IMR-90 (cell line): ENCODE data around the gene HSP90AB1. TPM values are rescaled to one million over a fixed set of nuclear protein-coding genes. Genes with fewer than 3 reads are reported as not detected.

Source experiments
- ATAC-seq: fragments of 200-7000 bp; cut with Tn5 transposase; 2 replicates; pipeline ENCODE4 v1.9.1; 2020; ENCODE audit warnings: low read depth, mild to moderate bottlenecking, moderate library complexity
- BruUV-seq: library from RNA; stranded (reverse); fragments of 400-500 nt; replicated peaks from 2 replicates; lab custom pipeline; 2021; lab: Mats Ljungman, UMichigan
- CTCF ChIA-PET: fragments of 300-600 bp; formaldehyde crosslinking; extraction: SDS; loops from one replicate; lab custom pipeline; 2021; ENCODE audit warnings: antibody characterized with exemption; lab: Yijun Ruan, JAX
- POLR2A ChIA-PET: fragments of 300-600 bp; sonication (Branson Sonifier 250); formaldehyde crosslinking; loops from one replicate; lab custom pipeline; 2022; ENCODE audit warnings: antibody characterized with exemption; ENCODE audit not compliant: unreplicated experiment; lab: Charles Lee
- DNase-seq: peaks from one replicate; pipeline ENCODE4 v3.0.0; 2013
- H2AFZ ChIP-seq: replicated peaks from 2 replicates; pipeline ENCODE3; 2013; ENCODE audit warnings: low read length, mild to moderate bottlenecking; ENCODE audit not compliant: poor library complexity
- H2AK5ac ChIP-seq: 2 replicates; pipeline ENCODE4 v1.6.1; 2013; ENCODE audit warnings: low read depth, low read length, inconsistent platforms
- H2AK9ac ChIP-seq: replicated peaks from 2 replicates; pipeline ENCODE3; 2013; ENCODE audit warnings: mild to moderate bottlenecking, low read depth, low read length, moderate library complexity; ENCODE audit not compliant: poor library complexity
- H2BK120ac ChIP-seq: 2 replicates; pipeline ENCODE4 v1.6.1; 2013; ENCODE audit warnings: low read depth, low read length, inconsistent platforms
- H2BK15ac ChIP-seq: 3 replicates; pipeline ENCODE4 v1.6.1; 2013; ENCODE audit warnings: low read depth, low read length, inconsistent platforms
- H2BK20ac ChIP-seq: 2 replicates; pipeline ENCODE4 v1.6.1; 2013; ENCODE audit warnings: low read depth, mild to moderate bottlenecking, inconsistent platforms, low read length, moderate library complexity
- H2BK5ac ChIP-seq: 2 replicates; pipeline ENCODE4 v1.6.1; 2013; ENCODE audit warnings: mild to moderate bottlenecking, low read depth, low read length, inconsistent platforms; ENCODE audit not compliant: poor library complexity, severe bottlenecking
- H3K14ac ChIP-seq: replicated peaks from 2 replicates; pipeline ENCODE4 v1.6.1; 2013; ENCODE audit warnings: low read depth, low read length, inconsistent platforms
- H3K18ac ChIP-seq: 2 replicates; pipeline ENCODE4 v1.6.1; 2013; ENCODE audit warnings: low read depth, low read length, control low read depth
- H3K23ac ChIP-seq: 2 replicates; pipeline ENCODE4 v1.6.1; 2013; ENCODE audit warnings: low read depth, low read length, inconsistent platforms
- H3K27ac ChIP-seq: 2 replicates; pipeline ENCODE4 v1.5.1; 2013; ENCODE audit warnings: mild to moderate bottlenecking, control low read depth, low read length; ENCODE audit not compliant: insufficient read depth
- H3K27me3 ChIP-seq: 2 replicates; pipeline ENCODE4 v1.6.1; 2013; ENCODE audit warnings: low read length; ENCODE audit not compliant: control insufficient read depth, insufficient read depth
- H3K36me3 ChIP-seq: 2 replicates; pipeline ENCODE4 v1.6.1; 2013; ENCODE audit warnings: low read length, mixed read lengths; ENCODE audit not compliant: control insufficient read depth, insufficient read depth
- H3K4ac ChIP-seq: 2 replicates; pipeline ENCODE4 v1.6.1; 2013; ENCODE audit warnings: low read depth, low read length, inconsistent platforms
- H3K4me1 ChIP-seq: 2 replicates; pipeline ENCODE4 v1.6.1; 2013; ENCODE audit warnings: low read length, mixed read lengths; ENCODE audit not compliant: control insufficient read depth, insufficient read depth
- H3K4me2 ChIP-seq: 2 replicates; pipeline ENCODE4 v1.6.1; 2013; ENCODE audit warnings: low read depth, mild to moderate bottlenecking, control low read depth, low read length, moderate library complexity
- H3K4me3 ChIP-seq: 2 replicates; pipeline ENCODE4 v1.5.1; 2013; ENCODE audit warnings: low read depth, mild to moderate bottlenecking, control low read depth, low read length, moderate library complexity; ENCODE audit not compliant: insufficient read depth
- H3K56ac ChIP-seq: 2 replicates; pipeline ENCODE4 v1.6.1; 2013; ENCODE audit warnings: low read length, inconsistent platforms; ENCODE audit not compliant: insufficient read depth; ENCODE audit errors: extremely low read depth
- H3K79me1 ChIP-seq, 2 experiments: 2 replicates each; pipeline ENCODE4 v1.6.1; 2013; ENCODE audit warnings: low read length in 2 of 2, inconsistent platforms in 1 of 2, low read depth in 1 of 2
- H3K9ac ChIP-seq: 2 replicates; pipeline ENCODE4 v1.6.1; 2013; ENCODE audit warnings: low read depth, low read length, control low read depth
- H3K9me1 ChIP-seq: 2 replicates; pipeline ENCODE4 v1.6.1; 2013; ENCODE audit warnings: low read length, inconsistent platforms; ENCODE audit not compliant: insufficient read depth
- H3K9me3 ChIP-seq: 2 replicates; pipeline ENCODE4 v1.6.1; 2013; ENCODE audit warnings: low read length; ENCODE audit not compliant: control insufficient read depth, insufficient read depth
- H4K20me1 ChIP-seq: 2 replicates; pipeline ENCODE4 v1.6.1; 2013; ENCODE audit warnings: low read length, inconsistent platforms; ENCODE audit not compliant: insufficient read depth
- H4K5ac ChIP-seq: 2 replicates; pipeline ENCODE4 v1.6.1; 2013; ENCODE audit warnings: mild to moderate bottlenecking, low read depth, low read length, control low read depth
- H4K8ac ChIP-seq, 2 experiments: 2 replicates each; pipeline ENCODE4 v1.6.1; 2013; ENCODE audit warnings: low read depth in 2 of 2, low read length in 2 of 2, control low read depth in 1 of 2, inconsistent platforms in 1 of 2
- H4K91ac ChIP-seq: 2 replicates; pipeline ENCODE4 v1.6.1; 2013; ENCODE audit warnings: low read depth, low read length, inconsistent platforms; ENCODE audit not compliant: insufficient read depth
- BHLHE40 ChIP-seq: fragments of 150-350 bp; IDR thresholded peaks from 2 replicates; pipeline ENCODE4 v1.6.1; 2016; ENCODE audit warnings: mild to moderate bottlenecking, low read depth, low read length
- CEBPB ChIP-seq: IDR thresholded peaks from 2 replicates; pipeline ENCODE4 v1.6.1; 2012; ENCODE audit warnings: low read depth, low read length, improper control_type of control experiment
- CHD1 ChIP-seq: IDR thresholded peaks from 2 replicates; pipeline ENCODE4 v1.6.1; 2012; ENCODE audit warnings: low read depth, low read length, improper control_type of control experiment
- FOS ChIP-seq: fragments of 150-350 bp; IDR thresholded peaks from 2 replicates; pipeline ENCODE4 v1.6.1; 2016; ENCODE audit warnings: low read depth, low read length
- MAFK ChIP-seq: IDR thresholded peaks from 2 replicates; pipeline ENCODE4 v1.6.1; 2012; ENCODE audit warnings: low read depth, low read length, improper control_type of control experiment
- MAZ ChIP-seq: IDR thresholded peaks from 2 replicates; pipeline ENCODE4 v1.6.1; 2012; ENCODE audit warnings: low read depth, mild to moderate bottlenecking, low read length, improper control_type of control experiment, moderate library complexity, borderline replicate concordance
- MXI1 ChIP-seq: IDR thresholded peaks from 2 replicates; pipeline ENCODE4 v1.6.1; 2012; ENCODE audit warnings: low read depth, mild to moderate bottlenecking, low read length, moderate library complexity, borderline replicate concordance
- NFE2L2 ChIP-seq: fragments of 150-350 bp; IDR thresholded peaks from 2 replicates; pipeline ENCODE4 v1.6.1; 2016; ENCODE audit warnings: low read depth, mild to moderate bottlenecking, low read length
- RAD21 ChIP-seq: IDR thresholded peaks from 2 replicates; pipeline ENCODE4 v1.6.1; 2012; ENCODE audit warnings: low read length, improper control_type of control experiment
- RCOR1 ChIP-seq: IDR thresholded peaks from 2 replicates; pipeline ENCODE4 v1.6.1; 2012; ENCODE audit warnings: mild to moderate bottlenecking, low read length, improper control_type of control experiment; ENCODE audit not compliant: insufficient replicate concordance
- RFX5 ChIP-seq: IDR thresholded peaks from 2 replicates; pipeline ENCODE4 v1.8.0; 2012; ENCODE audit warnings: low read depth, mild to moderate bottlenecking, low read length, moderate library complexity
- SMC3 ChIP-seq: fragments of 150-350 bp; IDR thresholded peaks from 2 replicates; pipeline ENCODE4 v1.6.1; 2016; ENCODE audit warnings: low read depth, mild to moderate bottlenecking, antibody characterized with exemption, low read length, moderate library complexity
- WGBS, 2 experiments: methylation state at CpG; one replicate each; pipeline versions ENCODE4 v1.1.5 to v1.1.7; 2013; ENCODE audit warnings: missing lambda C conversion rate in 2 of 2; ENCODE audit not compliant: insufficient read length in 1 of 2; ENCODE audit errors: extremely low coverage in 2 of 2; 5-methylcytosine and 5-hydroxymethylcytosine counted together
- dilution Hi-C: fragments of 300-500 bp; cut with HindIII; formaldehyde crosslinking; loops from one replicate; pipeline ENCODE4 v1.14.3; 2018; ENCODE audit warnings: low sequenced_read_pairs; ENCODE audit not compliant: unreplicated experiment
- in situ Hi-C: fragments of 300-500 bp; cut with MboI; formaldehyde crosslinking; loops from 3 replicates; pipeline ENCODE4 v1.14.3; 2019; ENCODE audit warnings: low sequenced_read_pairs, inconsistent platforms, mixed read lengths
- intact Hi-C: fragments of 100-400 bp; cut with micrococcal nuclease; formaldehyde crosslinking; loops from 2 replicates; pipeline ENCODE4 v1.10.0; 2022
- polyA plus RNA-seq, 3 experiments: library from polyadenylated mRNA; depleted of rRNA; stranded (reverse); fragments of >200 nt; gene quantifications; 2 replicates each; pipeline ENCODE4 v1.2.3, GENCODE V29; 2012; ENCODE audit warnings: low replicate concordance in 1 of 3
- total RNA-seq: library from RNA; depleted of rRNA; stranded (reverse); fragments of >200 nt; gene quantifications from 2 replicates; pipeline ENCODE4 v1.2.3, GENCODE V29; 2012
- TF ChIP-seq, protein P1 (sequence below): fragments of 150-350 bp; IDR thresholded peaks from 2 replicates; pipeline ENCODE4 v1.6.1; 2017; ENCODE audit warnings: mild to moderate bottlenecking, antibody characterized with exemption, low read length, low read depth
- TF ChIP-seq, protein P2 (sequence below): fragments of 150-350 bp; IDR thresholded peaks from 2 replicates; pipeline ENCODE4 v1.6.1; 2016; ENCODE audit warnings: low read depth, mild to moderate bottlenecking, low read length, moderate library complexity, borderline replicate concordance
- TF ChIP-seq, protein P3 (sequence below): conservative IDR thresholded peaks from 2 replicates; pipeline ENCODE4 v1.5.1; 2012; ENCODE audit warnings: mild to moderate bottlenecking, low read depth, low read length, improper control_type of control experiment

HSP90AB1 gene
- total and polyA plus RNA-seq, 2 of the 4 experiments (the other 2 are of a cell fraction), result 887 to 1,307 TPM

DNA sequence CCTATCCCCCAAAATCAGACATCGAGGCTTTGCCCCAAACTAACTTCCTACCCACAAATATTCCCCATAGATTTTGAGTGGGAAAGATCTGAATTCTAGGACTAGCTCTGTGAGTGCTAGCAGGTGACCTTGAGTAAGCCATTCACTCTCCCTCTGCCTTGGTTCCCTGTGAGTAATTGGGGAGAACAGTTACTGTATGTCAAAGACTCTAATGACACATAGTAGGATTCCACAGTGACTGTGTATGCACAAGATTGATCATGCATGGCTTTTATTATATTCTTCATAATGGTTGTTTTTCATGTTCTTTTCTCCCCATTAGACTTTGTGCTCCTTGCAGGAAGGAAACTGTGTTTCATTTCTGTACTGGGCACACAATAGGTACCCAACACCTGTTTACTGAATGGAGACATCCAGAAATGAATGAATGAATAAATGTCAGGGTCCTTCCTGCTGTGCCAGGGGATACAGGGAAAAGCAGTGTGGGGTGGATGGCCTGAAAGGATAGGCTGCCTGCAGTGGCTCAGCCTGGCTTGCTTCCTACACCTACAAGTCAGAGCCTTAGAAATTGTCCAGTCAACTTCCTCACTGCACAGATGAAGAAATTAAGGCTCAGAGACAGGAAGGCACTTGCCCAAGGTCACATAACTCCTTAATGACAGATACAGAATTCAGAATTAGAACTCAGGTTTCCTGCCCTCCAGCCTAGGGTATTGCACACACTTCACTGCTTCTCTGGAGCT, 22.4 kb downstream of the HSP90AB1 start:
- no peak overlapping the region for H2BK120ac ChIP-seq
- no peak overlapping the region for H3K27ac ChIP-seq
- peaks cover under 1% of the 10 kb centered on the region; the same call in 1 of the 2 replicates for H3K4me1 ChIP-seq
- H2BK5ac ChIP-seq, result no peak overlapping the region
- no peak overlapping the region for H2BK20ac ChIP-seq
- no peak overlapping the region for H4K8ac ChIP-seq
- H3K4ac ChIP-seq, result no peak overlapping the region
- H4K91ac ChIP-seq, result no peak overlapping the region
- ChIA-PET CTCF (interaction anchor here (1.1 kb wide), 1 partner anchor 65 kb away, joined by 3 read pairs; no protein-coding TSS in a partner anchor), POLR2A (no interaction called here)
- H3K14ac ChIP-seq, result no peak overlapping the region
- no peaks in the 10 kb centered on the region for H3K36me3 ChIP-seq
- dilution Hi-C loops (no loop called here), in situ Hi-C loops (no loop called here), intact Hi-C loops (no loop called here)
- no peak overlapping the region for H2AFZ ChIP-seq
- ATAC-seq (no peak), DNase-seq (no peak)
- H3K79me1 ChIP-seq, result peaks cover 4 to 6% of the 10 kb centered on the region in 2 experiments; a peak in 3 of 4 replicates
- H3K9me3 ChIP-seq, result no peaks in the 10 kb centered on the region
- no CpG with 5 or more reads among the region's 1 CpG for WGBS, 2 experiments
- no peak overlapping the region for H3K4me2 ChIP-seq
- H2AK9ac ChIP-seq, result no peak overlapping the region
- peaks cover 52% of the 10 kb centered on the region for H3K27me3 ChIP-seq
- no peak overlapping the region for H3K4me3 ChIP-seq
- H4K5ac ChIP-seq, result no peak overlapping the region
- H3K18ac ChIP-seq, result no peak overlapping the region
- H4K20me1 ChIP-seq, result peaks cover 8% of the 10 kb centered on the region; the same call in 1 of the 2 replicates
- H3K9me1 ChIP-seq, result no peaks in the 10 kb centered on the region
- no peak overlapping the region for H3K23ac ChIP-seq
- no peak overlapping the region for H2AK5ac ChIP-seq
- H3K9ac ChIP-seq, result no peak overlapping the region
- H3K56ac ChIP-seq, result no peak overlapping the region
- H2BK15ac ChIP-seq, result no peak overlapping the region
- no TSS peak for BruUV-seq
- no peak for TF ChIP-seq RAD21
- TF ChIP-seq MAFK, result no peak
- TF ChIP-seq RFX5, result no peak
- no peak for TF ChIP-seq MXI1
- TF ChIP-seq MAZ, result no peak
- TF ChIP-seq SMC3, result no peak
- TF ChIP-seq, protein P1, sequence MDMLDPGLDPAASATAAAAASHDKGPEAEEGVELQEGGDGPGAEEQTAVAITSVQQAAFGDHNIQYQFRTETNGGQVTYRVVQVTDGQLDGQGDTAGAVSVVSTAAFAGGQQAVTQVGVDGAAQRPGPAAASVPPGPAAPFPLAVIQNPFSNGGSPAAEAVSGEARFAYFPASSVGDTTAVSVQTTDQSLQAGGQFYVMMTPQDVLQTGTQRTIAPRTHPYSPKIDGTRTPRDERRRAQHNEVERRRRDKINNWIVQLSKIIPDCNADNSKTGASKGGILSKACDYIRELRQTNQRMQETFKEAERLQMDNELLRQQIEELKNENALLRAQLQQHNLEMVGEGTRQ, result no peak
- no peak for TF ChIP-seq CEBPB
- no peak for TF ChIP-seq CHD1
- TF ChIP-seq FOS, result no peak
- TF ChIP-seq, protein P2, sequence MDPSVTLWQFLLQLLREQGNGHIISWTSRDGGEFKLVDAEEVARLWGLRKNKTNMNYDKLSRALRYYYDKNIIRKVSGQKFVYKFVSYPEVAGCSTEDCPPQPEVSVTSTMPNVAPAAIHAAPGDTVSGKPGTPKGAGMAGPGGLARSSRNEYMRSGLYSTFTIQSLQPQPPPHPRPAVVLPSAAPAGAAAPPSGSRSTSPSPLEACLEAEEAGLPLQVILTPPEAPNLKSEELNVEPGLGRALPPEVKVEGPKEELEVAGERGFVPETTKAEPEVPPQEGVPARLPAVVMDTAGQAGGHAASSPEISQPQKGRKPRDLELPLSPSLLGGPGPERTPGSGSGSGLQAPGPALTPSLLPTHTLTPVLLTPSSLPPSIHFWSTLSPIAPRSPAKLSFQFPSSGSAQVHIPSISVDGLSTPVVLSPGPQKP, result no peak
- no peak for TF ChIP-seq RCOR1
- TF ChIP-seq, protein P3, sequence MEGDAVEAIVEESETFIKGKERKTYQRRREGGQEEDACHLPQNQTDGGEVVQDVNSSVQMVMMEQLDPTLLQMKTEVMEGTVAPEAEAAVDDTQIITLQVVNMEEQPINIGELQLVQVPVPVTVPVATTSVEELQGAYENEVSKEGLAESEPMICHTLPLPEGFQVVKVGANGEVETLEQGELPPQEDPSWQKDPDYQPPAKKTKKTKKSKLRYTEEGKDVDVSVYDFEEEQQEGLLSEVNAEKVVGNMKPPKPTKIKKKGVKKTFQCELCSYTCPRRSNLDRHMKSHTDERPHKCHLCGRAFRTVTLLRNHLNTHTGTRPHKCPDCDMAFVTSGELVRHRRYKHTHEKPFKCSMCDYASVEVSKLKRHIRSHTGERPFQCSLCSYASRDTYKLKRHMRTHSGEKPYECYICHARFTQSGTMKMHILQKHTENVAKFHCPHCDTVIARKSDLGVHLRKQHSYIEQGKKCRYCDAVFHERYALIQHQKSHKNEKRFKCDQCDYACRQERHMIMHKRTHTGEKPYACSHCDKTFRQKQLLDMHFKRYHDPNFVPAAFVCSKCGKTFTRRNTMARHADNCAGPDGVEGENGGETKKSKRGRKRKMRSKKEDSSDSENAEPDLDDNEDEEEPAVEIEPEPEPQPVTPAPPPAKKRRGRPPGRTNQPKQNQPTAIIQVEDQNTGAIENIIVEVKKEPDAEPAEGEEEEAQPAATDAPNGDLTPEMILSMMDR, result no peak
- no peak for TF ChIP-seq NFE2L2
- TF ChIP-seq BHLHE40, result no peak
